Activated naive CD4-positive, alpha-beta T cell treated with anti-CD3 and anti-CD28 coated beads, Interleukin-2, amount 50 U/mL, for 72 hours (primary cell): ENCODE results near the gene NPRL2. TPM values are rescaled to one million over a fixed set of nuclear protein-coding genes. Genes with fewer than 3 reads are reported as not detected.
A peak's percentile ranks its signal among the peaks of the same experiment; 100 is the strongest.

Experiments used
- ATAC-seq, 2 donors: fragments of 150-1000 bp; cut with Tn5 transposase; 2 replicates each; pipeline ENCODE4 v1.10.0; 2021; ENCODE audit warnings: mild to moderate bottlenecking in 2 of 2, moderate library complexity in 2 of 2
- DNase-seq, 2 donors: peaks; one replicate each; pipeline ENCODE4 v3.0.0; 2021 to 2022; ENCODE audit warnings: low spot score in 2 of 2
- H3K27ac Mint-ChIP-seq, 2 donors: one replicate each; pipeline ENCODE4 v1.8.0; 2022; ENCODE audit warnings: mild to moderate bottlenecking in 2 of 2, mixed read lengths in 2 of 2
- H3K36me3 Mint-ChIP-seq, 2 donors: one replicate each; pipeline ENCODE4 v1.8.0; 2022; ENCODE audit warnings: mixed read lengths in 2 of 2
- H3K9me3 Mint-ChIP-seq, 2 donors: one replicate each; pipeline ENCODE4 v1.8.0; 2022; ENCODE audit warnings: mixed read lengths in 2 of 2
- total RNA-seq, 2 donors: library from RNA; stranded (reverse); gene quantifications; one replicate each; pipeline ENCODE4 v1.2.3, GENCODE V29; 2022

Gene NPRL2
- total RNA-seq: 10 to 100 TPM; 42.3 to 50.7 TPM

DNA sequence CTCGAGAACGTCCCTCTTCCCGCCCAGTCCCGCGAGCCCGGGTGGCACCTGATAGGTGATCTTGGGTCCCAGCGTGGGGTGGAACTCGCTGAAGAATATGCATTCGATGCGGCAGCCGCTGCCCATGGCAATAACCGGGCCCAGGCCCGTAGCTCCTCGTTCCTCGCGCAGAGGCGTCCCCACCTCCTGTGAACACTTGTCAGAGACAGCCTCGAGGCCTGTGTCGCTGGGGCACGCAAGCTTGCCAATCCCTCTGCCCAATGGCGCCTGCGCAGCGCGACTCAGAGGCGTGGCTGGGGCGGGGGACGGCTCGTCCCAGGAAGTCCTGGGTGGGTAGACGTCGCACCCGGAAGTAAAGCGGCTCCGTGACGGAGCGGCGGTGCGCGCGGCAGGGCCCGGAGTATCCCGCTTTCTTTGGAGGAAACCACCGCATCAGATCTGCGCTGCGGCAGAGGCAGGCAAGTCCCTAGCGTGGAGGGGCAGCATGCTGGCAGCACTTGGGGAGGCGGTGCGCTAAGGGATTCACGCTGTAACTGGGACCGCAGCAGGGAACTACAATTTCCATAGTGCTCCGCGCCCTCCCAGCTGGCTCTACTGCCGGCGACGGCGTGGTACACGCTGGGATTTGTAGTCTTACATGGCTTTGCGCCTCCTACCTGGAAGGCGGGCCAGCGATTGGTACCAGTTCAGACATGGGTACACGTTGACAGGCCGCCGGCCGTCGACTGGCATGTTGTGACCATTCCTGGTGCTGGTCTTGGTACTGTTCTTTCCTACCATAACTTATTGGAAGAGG, at the start of gene NPRL2, which contains the start of gene CYB561D2:
TSS of gene NPRL2 (minus strand) at position 249 of the 796 bp plus-strand sequence. CDS start at position 126, 123 bp downstream.
TSS of gene CYB561D2 (plus strand) at position 336 of the 796 bp plus-strand sequence. CDS start 572 bp downstream, outside the sequence.
- DNase-seq (peak; percentile 98 to 100), ATAC-seq (peak; percentile 91 to 92)
- Mint-ChIP-seq H3K27ac (peak within 1 kb of the TSS; percentile 96), H3K9me3 (no peaks in the 10 kb centered on the region), H3K36me3 (peaks cover 8 to 18% of the 10 kb centered on the region in 2 donors)

DNA sequence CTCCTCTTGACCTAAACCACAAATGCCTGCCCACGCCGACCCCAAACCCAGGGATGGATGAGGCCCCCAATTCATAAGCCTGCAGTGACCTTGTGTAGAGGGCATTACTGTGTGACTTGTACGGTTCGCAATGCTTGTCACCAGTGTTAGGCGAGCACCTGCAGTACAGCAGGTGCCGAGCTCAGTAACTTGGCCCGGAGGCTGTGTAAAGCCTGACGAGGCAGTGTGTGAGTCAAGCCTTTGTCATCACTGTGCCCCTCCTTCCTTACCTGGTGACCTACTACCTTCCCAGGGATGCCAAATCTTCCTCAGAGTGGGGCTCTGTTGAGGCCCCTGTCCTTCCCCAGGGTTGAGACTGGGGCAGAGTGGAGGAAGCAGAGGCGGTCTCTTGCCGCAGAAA, 45.9 kb upstream of the NPRL2 start:
- DNase-seq: no peak
- no peaks in the 10 kb centered on the region for H3K9me3 Mint-ChIP-seq
- H3K27ac Mint-ChIP-seq: peak overlapping the region in 1 of 2 donors; percentile 12
- H3K36me3 Mint-ChIP-seq: no peaks in the 10 kb centered on the region
- ATAC-seq: no peak

DNA sequence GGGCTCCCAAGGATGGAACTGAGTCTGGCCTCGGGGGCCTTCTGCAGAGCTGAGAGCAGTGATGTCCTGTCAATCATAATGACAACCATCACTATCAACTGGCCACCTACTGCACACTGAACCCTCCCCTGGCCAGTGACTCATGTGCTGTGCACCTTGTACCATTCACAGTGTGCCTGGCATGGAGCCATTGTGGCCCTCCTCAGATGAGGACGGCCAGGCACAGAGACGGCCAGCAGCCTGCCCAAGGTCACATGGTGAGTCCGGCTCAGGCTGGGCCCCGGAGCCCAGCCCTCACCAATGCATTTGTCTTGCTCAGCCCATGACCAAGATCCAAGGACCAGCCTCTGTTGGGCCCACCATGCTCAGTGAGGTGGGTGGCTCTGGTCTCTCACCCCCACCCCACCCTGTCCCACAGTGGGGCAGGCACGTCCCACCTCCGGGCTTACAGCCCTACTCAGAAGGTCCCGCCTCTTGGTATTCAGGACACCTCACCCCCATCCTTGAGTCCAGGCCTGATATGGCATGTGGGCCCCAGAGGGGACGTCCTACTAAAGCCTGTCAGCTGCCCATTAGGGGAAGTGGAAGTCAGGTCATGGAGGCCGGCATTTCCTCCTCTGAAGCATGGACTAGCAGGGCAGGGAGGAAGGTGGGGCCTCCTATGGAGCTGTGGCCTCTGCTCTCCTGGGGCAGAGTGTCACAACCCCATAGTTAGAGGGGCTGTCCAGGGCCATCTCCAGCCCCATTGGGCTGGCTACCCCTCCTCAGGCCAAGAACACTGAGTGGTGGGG, 44.7 kb upstream of the NPRL2 start:
- Mint-ChIP-seq H3K27ac (no peak overlapping the region), H3K36me3 (no peaks in the 10 kb centered on the region), H3K9me3 (no peaks in the 10 kb centered on the region)
- ATAC-seq: no peak
- DNase-seq: no peak

DNA sequence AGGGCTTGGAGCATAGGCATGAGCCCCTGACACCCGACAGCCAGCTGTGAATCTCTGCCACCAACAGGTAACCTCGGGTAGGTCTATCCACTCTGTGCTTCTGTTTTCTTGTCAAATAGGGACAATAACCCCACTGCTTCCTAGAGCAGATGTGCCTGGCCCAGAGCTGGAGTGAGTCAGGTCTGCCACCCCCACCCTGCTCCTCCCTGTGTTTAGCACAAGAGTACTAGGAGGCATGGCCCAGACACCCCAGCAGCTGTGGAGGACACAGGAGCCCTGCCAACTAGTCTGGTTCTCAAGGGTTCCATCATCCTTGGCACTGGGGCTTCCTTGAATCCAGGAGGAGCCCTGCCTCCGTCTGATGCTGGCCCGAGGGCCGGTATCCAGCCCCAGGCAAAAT, 42.5 kb upstream of the NPRL2 start:
- H3K27ac Mint-ChIP-seq: no peak overlapping the region
- ATAC-seq (peak in 1 of 2 donors; percentile 11), DNase-seq (no peak)
- H3K9me3 Mint-ChIP-seq: no peaks in the 10 kb centered on the region
- H3K36me3 Mint-ChIP-seq: no peaks in the 10 kb centered on the region

DNA sequence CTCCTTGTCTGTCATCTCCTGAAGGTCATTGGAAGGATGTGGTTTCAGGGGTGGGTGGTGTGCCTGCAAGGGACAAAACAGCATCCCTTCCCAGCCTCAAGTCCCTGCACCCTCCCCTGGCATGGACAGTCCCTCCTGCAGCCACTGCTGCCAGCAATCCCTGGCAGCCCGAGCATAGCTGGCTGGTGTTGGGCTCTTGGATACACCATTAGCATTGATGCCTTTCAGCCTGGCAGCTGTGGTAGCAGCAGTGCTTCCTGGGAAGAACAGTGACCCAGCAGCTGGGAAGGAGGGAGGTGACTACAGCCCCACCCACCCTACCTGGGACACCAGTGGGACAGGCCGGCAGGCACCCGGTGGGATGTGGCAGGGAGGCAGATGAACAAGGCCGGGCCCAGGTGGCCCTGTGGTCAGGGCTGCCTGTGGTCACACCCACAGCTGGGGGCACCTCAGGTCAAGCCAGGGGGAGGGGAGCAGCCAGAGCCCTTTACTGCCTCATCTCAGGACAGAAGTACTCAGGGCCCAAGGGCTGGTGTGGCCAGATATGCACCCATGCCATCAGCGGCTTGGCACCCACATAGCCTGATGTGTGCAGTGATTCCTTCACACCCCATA, 41.6 kb upstream of the NPRL2 start:
- peak in 1 of 2 donors; percentile 43 for ATAC-seq
- no peak overlapping the region for H3K27ac Mint-ChIP-seq
- no peaks in the 10 kb centered on the region for H3K9me3 Mint-ChIP-seq
- H3K36me3 Mint-ChIP-seq: no peaks in the 10 kb centered on the region
- no peak for DNase-seq

DNA sequence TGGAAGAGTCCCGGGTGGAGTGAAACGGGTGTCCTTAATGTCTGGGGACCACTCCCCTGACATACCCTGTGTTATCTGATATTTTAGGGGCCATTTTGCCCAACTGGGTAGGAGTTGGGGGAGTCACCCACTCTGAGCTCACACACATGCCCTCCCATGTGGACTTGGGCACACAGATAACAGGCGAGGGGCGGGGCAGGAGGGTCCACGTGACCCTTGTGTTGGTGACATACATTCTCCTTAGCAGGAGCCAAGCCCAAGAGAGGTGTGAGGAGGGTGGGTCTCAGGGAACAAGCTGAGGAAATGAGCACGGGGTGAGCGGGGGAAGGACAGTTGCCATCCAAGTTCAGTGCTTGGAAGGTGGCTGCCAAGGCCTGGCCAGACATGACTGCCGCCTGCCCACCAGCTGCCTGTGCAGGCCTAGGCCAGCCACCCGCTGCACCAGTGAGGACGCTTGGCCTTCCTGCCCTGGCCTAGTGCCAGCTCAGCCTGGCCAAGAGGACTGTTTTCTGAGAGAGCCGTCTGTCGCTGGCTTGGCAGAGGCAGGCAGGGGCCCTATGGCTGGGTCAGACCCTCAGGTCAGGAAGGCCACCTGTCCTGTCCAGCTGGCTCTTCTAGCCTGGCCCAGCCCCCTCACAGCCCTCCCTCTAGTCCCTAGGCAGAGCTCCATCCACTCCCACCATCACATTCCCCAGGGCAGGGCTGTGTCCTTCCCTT, 40.1 kb upstream of the NPRL2 start:
- no peak for ATAC-seq
- H3K9me3 Mint-ChIP-seq: no peaks in the 10 kb centered on the region
- no peaks in the 10 kb centered on the region for H3K36me3 Mint-ChIP-seq
- peak overlapping the region; percentile 57 to 68 for H3K27ac Mint-ChIP-seq
- no peak for DNase-seq

DNA sequence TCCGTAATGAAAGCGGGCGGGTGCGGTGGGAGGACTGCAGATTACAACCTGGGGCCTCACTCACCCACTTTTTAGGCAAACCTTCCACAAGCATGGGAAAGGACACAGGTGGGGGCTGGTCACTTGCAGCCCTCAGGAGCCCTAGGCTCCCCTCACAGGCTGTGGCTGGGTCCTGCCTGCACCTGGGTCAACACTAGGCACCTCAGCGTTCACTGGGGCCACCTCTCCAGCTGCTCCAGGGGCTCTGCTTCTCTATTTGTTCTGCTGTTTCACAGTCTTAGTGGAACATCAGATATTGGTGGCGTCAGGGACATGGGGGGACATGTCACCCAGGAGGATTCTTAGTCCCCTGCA, 38.8 kb upstream of the NPRL2 start:
- DNase-seq (no peak), ATAC-seq (no peak)
- H3K9me3 Mint-ChIP-seq: no peaks in the 10 kb centered on the region
- no peaks in the 10 kb centered on the region for H3K36me3 Mint-ChIP-seq
- H3K27ac Mint-ChIP-seq: no peak overlapping the region

DNA sequence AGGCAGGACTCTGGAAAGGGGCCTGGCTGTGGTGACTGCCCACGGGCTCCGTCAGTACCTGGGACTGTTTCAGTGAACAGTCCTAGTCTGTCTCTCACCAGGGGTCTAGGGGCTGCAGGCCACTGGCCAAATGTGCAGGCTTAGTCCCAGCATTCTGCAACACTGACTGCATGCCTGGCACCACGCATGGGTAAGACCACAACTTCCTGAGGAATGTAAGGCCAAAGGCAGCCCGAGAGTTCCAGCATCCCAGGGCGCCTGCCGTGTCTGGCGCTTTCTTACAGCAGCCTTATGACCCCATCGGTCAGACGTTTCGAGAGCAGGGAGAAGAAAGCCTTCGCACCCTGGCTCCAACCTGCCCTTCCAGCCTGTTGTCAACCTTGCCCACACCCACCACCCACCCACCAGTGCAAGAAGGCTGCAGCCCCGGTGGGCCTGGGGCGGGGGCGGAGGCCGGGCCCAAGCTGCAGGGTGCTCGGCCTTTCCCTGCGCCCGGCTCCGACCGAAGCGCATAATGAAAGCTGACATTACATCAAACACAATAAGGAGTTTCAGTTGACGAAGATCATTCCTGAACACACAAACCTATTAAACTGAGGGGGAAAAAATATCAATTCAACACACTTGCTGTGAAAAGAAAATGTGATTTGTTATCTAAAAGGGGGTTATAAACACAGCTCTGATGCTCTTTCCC, 38.3 kb upstream of the NPRL2 start:
- no peaks in the 10 kb centered on the region for H3K9me3 Mint-ChIP-seq
- no peak for DNase-seq
- no peak for ATAC-seq
- H3K36me3 Mint-ChIP-seq: no peaks in the 10 kb centered on the region
- no peak overlapping the region for H3K27ac Mint-ChIP-seq

DNA sequence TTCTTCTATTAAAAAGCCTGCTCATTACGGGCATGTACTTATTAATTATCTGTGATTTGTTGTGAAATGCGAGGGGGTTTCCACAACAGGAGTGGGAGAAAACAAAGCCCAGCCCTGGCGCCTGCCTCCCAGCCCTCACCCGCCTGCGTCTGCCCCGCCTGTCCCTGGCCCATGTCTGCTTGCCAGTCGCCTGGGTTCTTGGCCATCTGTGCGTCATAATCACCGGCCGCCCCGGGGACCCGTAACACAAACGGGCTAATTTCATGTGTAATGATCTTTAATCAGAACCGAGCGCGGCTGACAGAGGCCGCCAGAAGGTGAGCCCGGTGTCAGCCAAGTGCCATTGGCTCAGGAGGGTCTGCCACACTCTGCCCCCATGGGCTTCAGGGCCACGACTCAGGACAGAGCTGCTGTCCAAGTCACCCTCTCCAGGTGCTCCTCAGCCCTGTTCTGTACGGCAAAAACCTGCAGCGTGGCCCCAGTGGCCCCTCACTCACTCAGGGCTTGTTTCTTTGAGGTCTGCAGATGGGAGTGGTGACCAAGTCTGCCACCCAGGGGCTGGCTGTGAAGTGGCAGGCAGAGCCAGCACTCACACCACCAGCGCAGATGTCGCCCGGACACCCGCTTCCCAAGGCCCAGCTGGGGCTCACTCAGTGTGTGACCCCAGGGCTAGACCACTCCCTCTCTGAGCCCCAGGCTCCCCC, 37.6 kb upstream of the NPRL2 start:
- Mint-ChIP-seq H3K36me3 (no peaks in the 10 kb centered on the region), H3K9me3 (no peaks in the 10 kb centered on the region), H3K27ac (no peak overlapping the region)
- no peak for DNase-seq
- ATAC-seq: no peak

DNA sequence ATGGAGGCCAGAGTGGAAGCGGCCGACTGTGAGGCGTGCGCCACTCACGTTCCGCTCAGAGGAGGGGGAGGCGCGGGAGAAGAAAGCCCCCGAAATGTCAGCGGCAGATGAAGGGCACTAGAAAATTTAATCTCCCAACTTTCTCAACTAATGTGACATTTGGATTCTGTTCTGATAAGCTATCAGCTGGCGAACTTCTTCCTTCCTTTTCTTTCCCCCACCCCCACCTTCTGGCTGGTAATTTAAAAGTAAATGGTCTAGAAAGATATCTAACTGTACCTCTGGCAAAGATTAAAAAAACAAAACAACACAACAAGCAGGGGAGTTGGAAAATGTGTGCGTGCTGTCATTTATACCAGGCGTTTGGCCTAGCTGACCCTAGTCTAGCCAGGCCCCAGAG, 35.2 kb upstream of the NPRL2 start:
- H3K36me3 Mint-ChIP-seq: no peaks in the 10 kb centered on the region
- H3K9me3 Mint-ChIP-seq: no peaks in the 10 kb centered on the region
- peak overlapping the region in 1 of 2 donors; percentile 44 for H3K27ac Mint-ChIP-seq
- no peak for DNase-seq
- no peak for ATAC-seq

DNA sequence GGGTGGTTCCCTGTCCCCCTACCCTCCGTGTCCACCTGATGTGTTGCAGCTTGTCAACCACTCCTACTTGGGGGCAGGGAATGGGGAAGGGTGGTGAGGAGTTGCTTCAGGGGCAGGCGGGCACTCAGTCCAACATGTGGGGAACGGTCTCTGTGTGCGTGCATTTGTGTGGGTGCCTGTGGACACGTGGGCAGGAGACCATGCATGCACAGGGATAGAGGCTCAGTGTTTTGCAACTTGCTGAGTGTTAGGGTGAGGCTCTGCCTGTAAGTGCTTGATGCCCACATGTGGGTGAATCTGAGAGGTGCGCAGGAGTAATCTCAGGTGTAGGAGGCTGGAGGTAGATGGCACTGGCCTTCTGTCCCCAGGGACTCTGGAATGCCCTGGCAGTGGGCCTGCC, 33.2 kb upstream of the NPRL2 start:
- DNase-seq (no peak), ATAC-seq (no peak)
- Mint-ChIP-seq H3K36me3 (no peaks in the 10 kb centered on the region), H3K9me3 (no peaks in the 10 kb centered on the region), H3K27ac (no peak overlapping the region)

DNA sequence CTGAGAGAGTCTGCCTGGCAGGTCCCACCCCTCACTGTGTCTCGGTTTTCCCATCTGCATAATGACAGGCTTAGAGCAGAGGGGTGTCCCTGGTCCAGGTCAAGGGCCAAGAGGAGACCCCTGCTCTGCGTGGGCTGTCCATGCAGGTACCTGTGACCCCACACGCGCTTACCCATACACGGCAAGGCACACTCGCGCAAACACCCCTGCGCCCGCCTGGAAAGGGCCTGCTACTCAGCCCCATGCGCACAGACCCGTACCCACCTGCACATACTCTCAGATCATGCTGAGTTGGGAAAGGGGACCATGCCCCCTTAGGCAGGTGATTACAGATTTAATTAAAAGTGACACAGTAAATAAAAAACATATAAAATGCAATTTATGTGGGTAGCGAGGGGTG, 32.1 kb upstream of the NPRL2 start:
- ATAC-seq: no peak
- no peaks in the 10 kb centered on the region for H3K36me3 Mint-ChIP-seq
- no peaks in the 10 kb centered on the region for H3K9me3 Mint-ChIP-seq
- peak overlapping the region in 1 of 2 donors; percentile 45 for H3K27ac Mint-ChIP-seq
- no peak for DNase-seq

DNA sequence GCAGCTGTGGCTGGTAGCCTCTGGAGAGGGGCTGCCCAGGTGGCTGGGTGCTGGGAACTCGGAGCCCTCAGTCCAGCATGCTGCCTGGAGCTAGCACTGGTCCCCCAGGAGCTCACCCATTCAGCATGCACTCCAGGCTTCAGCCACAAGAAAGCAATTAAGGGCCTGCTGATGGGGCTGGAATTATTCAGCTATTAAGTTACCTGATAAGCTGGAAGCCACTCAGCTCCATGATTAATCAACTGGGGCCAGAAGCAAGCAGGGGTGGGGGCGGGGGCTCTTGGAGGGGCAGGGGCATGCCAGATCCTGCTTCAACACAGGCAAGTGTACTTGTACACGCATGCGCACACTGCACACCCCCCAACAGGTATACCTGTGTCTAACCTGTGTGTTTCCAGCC, 30.8 kb upstream of the NPRL2 start:
- no peaks in the 10 kb centered on the region for H3K36me3 Mint-ChIP-seq
- DNase-seq (no peak), ATAC-seq (no peak)
- H3K9me3 Mint-ChIP-seq: no peaks in the 10 kb centered on the region
- no peak overlapping the region for H3K27ac Mint-ChIP-seq

DNA sequence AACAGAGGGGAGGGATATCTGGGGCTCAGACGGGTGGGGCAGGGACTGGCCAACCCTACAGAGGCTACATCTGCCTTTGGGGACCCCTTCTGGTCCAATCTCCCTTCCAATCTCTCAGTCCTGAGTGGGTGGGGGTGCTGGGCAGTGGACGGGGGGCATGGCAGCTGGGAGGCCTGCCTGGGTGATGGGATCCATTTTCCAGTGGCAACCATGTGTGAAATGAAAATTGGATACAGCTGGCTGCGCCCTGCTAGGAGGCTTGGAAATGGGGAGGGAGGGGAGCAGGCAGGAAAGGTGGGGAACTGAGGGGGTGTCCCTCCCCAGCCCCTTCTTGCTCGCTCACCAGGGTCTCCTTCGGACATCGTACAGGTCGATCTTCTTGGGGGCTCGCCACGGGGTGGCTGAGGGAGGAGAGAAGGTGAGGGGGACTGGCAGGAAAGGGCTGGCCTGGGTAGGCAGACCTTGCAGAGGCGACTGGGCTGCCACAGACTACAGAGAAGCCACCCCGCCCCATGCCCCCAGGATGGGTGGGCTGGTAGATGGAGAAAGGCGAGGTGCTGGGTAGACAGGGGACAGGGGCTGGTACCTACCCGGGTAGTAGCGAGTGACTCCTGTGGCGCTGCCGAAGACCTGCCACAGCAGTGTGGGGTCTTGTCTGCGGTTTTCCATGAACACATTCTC, 30.0 kb upstream of the NPRL2 start:
- no peaks in the 10 kb centered on the region for H3K9me3 Mint-ChIP-seq
- DNase-seq (no peak), ATAC-seq (no peak)
- H3K27ac Mint-ChIP-seq: peak overlapping the region; percentile 40 to 79
- no peaks in the 10 kb centered on the region for H3K36me3 Mint-ChIP-seq

DNA sequence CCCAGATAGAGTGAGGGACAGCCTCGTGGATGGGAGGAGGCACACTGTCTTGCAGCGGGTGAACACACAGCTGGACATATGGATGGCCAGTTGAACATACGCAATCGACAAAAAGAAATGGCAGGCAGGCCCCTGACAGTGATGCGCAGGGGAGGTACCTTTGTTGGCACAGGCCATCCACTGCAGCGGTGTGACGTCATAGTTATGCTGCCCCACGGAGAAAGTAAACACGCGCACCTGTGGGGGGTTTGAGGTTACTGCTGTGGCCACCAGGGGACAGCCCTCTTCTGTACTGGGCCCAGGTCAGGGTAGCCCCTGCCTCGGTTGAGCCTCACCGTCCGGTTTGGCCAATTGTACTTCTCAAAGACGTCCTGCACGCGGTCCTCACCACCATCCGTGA, 28.2 kb upstream of the NPRL2 start:
- ATAC-seq (no peak), DNase-seq (no peak)
- H3K27ac Mint-ChIP-seq: no peak overlapping the region
- no peaks in the 10 kb centered on the region for H3K9me3 Mint-ChIP-seq
- H3K36me3 Mint-ChIP-seq: no peaks in the 10 kb centered on the region
